Body of pancreas (tissue), 4 donors: ENCODE measurements around the gene MAD1L1. TPM values are rescaled to one million over a fixed set of nuclear protein-coding genes. Genes with fewer than 3 reads are reported as not detected.

Experiments used
- ATAC-seq: fragments of 150-250 bp; one replicate; pipeline ENCODE4 v1.9.1; 2016
- DNase-seq, 4 donors: peaks; one replicate each; pipeline ENCODE4 v3.0.0-alpha.2; 2019
- H3K27ac ChIP-seq, 4 donors: fragments of 200-600 bp; sonication (generic); 1 replicate in 3 of 4; 2 replicates in 1 of 4; pipeline versions ENCODE4 v1.5.1 to v1.6.1; 2016 to 2019; ENCODE audit warnings: mild to moderate bottlenecking in 1 of 4, mixed read lengths in 1 of 4, moderate library complexity in 1 of 4
- H3K27me3 ChIP-seq, 2 donors: fragments of 200-600 bp; sonication (generic); one replicate each; pipeline ENCODE4 v1.6.0; 2016; ENCODE audit warnings: mild to moderate bottlenecking in 1 of 2
- H3K36me3 ChIP-seq, 2 donors: fragments of 200-600 bp; sonication (generic); replicated peaks in 1 of 2; 2 replicates each; pipeline ENCODE4 v1.5.1; 2016; ENCODE audit warnings: low read depth in 2 of 2; ENCODE audit not compliant: insufficient read depth in 1 of 2
- H3K4me1 ChIP-seq: fragments of 200-600 bp; sonication (generic); one replicate; pipeline ENCODE4 v1.6.0; 2016
- H3K4me3 ChIP-seq, 2 donors: fragments of 200-600 bp; sonication (generic); 1 replicate in 1 of 2; 2 replicates in 1 of 2; pipeline ENCODE4 v1.5.1; 2016 to 2019
- H3K9me3 ChIP-seq, 3 donors: fragments of 200-600 bp; sonication (generic); 1 replicate in 2 of 3; 2 replicates in 1 of 3; pipeline ENCODE4 v1.5.1; 2016
- CTCF ChIP-seq, 7 experiments: fragments of 450-650 bp in 4 of 7; fragments of 200-600 bp in 3 of 7; sonication (generic) in 3 of 7; IDR thresholded peaks; one replicate each; pipeline ENCODE4 v1.5.1; 2016 to 2019; ENCODE audit warnings: antibody characterized with exemption in 7 of 7
- POLR2A ChIP-seq, 3 donors: fragments of 450-650 bp; IDR thresholded peaks; one replicate each; pipeline ENCODE4 v1.6.1; 2016; ENCODE audit warnings: antibody characterized with exemption in 3 of 3, mild to moderate bottlenecking in 2 of 3
- WGBS, 2 donors: methylation state at CpG; one replicate each; pipeline ENCODE4 v1.1.5; 2017; 5-methylcytosine and 5-hydroxymethylcytosine counted together
- intact Hi-C: fragments of 100-400 bp; cut with DNase I; formaldehyde crosslinking; loops from one replicate; pipeline ENCODE4 v1.15.1; 2023
- total RNA-seq, 2 donors: library from RNA; depleted of rRNA; stranded (reverse); fragments of >200 nt; gene quantifications; one replicate each; pipeline ENCODE4 v1.1.0, GENCODE V29; 2016

Gene MAD1L1
- total RNA-seq, 2 donors from 2014 or later: 14.0 to 66.9 TPM

DNA sequence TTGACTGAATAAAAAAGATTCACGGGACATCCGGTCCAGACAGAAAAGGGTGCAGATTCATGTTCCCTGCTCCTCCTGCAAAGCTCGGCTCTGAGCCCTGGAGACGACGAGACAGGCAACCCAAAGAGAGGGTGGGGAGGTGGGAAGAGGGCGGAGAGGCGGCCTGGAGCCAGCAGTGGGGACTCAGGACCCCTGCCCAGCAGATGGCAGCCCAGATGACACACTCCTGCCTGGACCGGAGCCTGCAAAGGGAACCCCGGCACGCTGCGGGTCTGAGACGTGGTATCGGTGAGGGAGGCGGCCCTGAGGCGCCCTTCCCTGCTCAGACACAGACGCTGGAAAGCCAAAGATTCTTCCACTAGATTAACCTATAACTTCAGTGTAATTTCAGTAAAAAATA lies 311.9 kb downstream of the MAD1L1 start:
- ATAC-seq (no peak), DNase-seq (no peak)
- Histone ChIP-seq H3K27me3 (no peaks in the 10 kb centered on the region), H3K4me1 (peaks cover 11% of the 10 kb centered on the region), H3K27ac (no peak overlapping the region), H3K36me3 (no peaks in the 10 kb centered on the region), H3K4me3 (no peak overlapping the region), H3K9me3 (no peaks in the 10 kb centered on the region)
- TF ChIP-seq POLR2A (IDR thresholded peaks at IDR 0.05) (no peak), CTCF (IDR thresholded peaks at IDR 0.05) (no peak)
- 86 to 90% methylated on average over 12 to 16 of the region's 16 CpGs for WGBS, 2 donors
- intact Hi-C loops: no loop called here

DNA sequence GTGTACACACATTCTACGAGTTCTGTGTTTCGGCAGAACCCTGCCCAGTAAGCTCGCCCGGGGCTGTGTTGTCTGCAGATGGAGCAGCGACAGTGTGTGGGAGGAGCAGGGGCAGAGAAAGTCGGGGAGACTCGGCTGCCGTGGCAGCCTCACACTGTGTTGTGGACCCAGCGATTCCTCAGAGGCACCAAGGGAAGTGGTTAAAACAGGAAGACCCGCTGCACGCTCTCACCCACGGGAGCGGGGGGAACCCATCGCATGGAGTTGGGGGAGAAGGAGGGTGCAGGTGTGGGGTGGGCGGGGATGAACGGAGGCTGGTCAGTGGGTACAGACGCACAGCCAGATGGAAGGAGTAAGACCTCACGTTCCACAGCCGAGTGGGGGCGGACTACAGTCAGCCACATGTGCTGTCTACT lies 312.5 kb downstream of the MAD1L1 start:
- no peak overlapping the region for H3K4me3 ChIP-seq
- 67 to 91% methylated on average over 13 to 20 of the region's 20 CpGs for WGBS, 2 donors
- no peaks in the 10 kb centered on the region for H3K36me3 ChIP-seq
- H3K4me1 ChIP-seq: peaks cover 11% of the 10 kb centered on the region
- intact Hi-C loops: no loop called here
- DNase-seq (peak in 1 of 4 donors; percentile 35), ATAC-seq (no peak)
- H3K9me3 ChIP-seq: no peaks in the 10 kb centered on the region
- no peak overlapping the region for H3K27ac ChIP-seq
- TF ChIP-seq POLR2A (IDR thresholded peaks at IDR 0.05) (no peak), CTCF (IDR thresholded peaks at IDR 0.05) (no peak)
- H3K27me3 ChIP-seq: no peaks in the 10 kb centered on the region

GRCh38 chr7:1919539-1920265 lies 313.0 kb downstream of the MAD1L1 start:
- no peak overlapping the region for H3K27ac ChIP-seq
- peak; percentile 64 to 86 (median 86) for DNase-seq
- 60 to 67% methylated on average over 5 to 22 of the region's 22 CpGs for WGBS, 2 donors

GRCh38 chr7:1918881-1919525 lies 313.7 kb downstream of the MAD1L1 start:
- no peak for DNase-seq
- H3K4me1 ChIP-seq: peaks cover 11% of the 10 kb centered on the region
- intact Hi-C loops: no loop called here
- no peak overlapping the region for H3K27ac ChIP-seq
- no peaks in the 10 kb centered on the region for H3K36me3 ChIP-seq
- TF ChIP-seq CTCF (IDR thresholded peaks at IDR 0.05) (no peak), POLR2A (IDR thresholded peaks at IDR 0.05) (no peak)
- no peak overlapping the region for H3K4me3 ChIP-seq
- ATAC-seq: no peak
- no peaks in the 10 kb centered on the region for H3K9me3 ChIP-seq
- WGBS, 2 donors: 91 to 98% methylated on average over 10 to 21 of the region's 25 CpGs
- H3K27me3 ChIP-seq: no peaks in the 10 kb centered on the region

More at GRCh38 chr7:1919539-1920265, 313.0 kb downstream of the MAD1L1 start:
- H3K36me3 ChIP-seq: no peaks in the 10 kb centered on the region
- H3K27me3 ChIP-seq: no peaks in the 10 kb centered on the region
- H3K9me3 ChIP-seq: no peaks in the 10 kb centered on the region
- no peak overlapping the region for H3K4me3 ChIP-seq
- H3K4me1 ChIP-seq: peaks cover 11% of the 10 kb centered on the region
- intact Hi-C loops: no loop called here
- ATAC-seq: peak; percentile 73
- TF ChIP-seq POLR2A (IDR thresholded peaks at IDR 0.05) (no peak), CTCF (IDR thresholded peaks at IDR 0.05) (no peak)
